Endometrial microvascular endothelial cells (primary cell): ENCODE data around the gene RNF32. TPM values are rescaled to one million over a fixed set of nuclear protein-coding genes. Genes with fewer than 3 reads are reported as not detected.

Experiments
- in situ Hi-C: cut with HindIII; loops from 2 replicates; pipeline ENCODE4 v1.10.0; 2017; ENCODE audit warnings: low sequenced_read_pairs, low pct_unique_long_range_greater_than_20kb; ENCODE audit errors: inconsistent ontology term
- total RNA-seq: library from RNA; depleted of rRNA; stranded (reverse); fragments of >200 nt; gene quantifications from one replicate; pipeline ENCODE4 v1.2.3, GENCODE V29; 2015; ENCODE audit errors: inconsistent ontology term

Gene RNF32
- total RNA-seq, 1 donor from 2014 or later = 1.9 TPM

DNA sequence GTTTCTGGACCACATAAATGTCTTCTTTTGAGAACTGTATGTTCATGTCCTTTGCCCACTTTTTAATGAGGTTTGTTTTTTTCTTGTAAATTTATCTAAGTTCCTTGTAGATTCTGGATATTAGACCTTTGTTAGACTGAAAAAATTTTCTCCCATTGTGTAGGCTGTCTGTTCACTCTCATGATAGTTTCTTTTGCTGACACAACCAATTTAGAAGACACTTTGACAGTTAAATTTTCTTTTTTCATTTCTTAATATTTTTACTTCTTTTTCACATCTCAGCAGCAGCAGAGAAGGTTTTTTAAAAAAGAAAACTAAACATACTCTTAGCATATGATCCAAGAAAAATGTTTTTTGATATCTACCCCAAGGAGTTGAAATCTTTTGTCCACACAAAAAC, 61.8 kb downstream of the RNF32 start:
- in situ Hi-C loops = no loop called here

DNA sequence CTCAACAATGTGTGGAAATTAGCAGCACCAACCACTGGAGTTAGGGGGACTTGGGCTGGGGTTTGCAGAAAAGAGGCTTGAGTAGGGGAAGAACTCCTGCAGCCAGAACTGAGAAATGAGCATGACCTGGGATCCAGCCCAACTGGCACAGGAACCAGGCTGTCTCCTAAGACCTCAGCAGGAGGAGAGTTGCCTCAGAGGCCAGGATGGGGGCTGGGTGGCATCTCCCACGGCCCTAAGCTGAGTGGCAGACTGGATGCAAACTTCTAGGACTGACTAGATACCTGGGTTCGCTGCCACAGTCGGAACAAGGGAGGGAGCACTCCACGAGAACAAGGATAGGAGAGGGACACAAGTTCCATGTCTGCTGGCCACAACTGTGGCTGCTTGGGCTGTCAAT, 62.6 kb downstream of the RNF32 start:
- in situ Hi-C loops = no loop called here

DNA sequence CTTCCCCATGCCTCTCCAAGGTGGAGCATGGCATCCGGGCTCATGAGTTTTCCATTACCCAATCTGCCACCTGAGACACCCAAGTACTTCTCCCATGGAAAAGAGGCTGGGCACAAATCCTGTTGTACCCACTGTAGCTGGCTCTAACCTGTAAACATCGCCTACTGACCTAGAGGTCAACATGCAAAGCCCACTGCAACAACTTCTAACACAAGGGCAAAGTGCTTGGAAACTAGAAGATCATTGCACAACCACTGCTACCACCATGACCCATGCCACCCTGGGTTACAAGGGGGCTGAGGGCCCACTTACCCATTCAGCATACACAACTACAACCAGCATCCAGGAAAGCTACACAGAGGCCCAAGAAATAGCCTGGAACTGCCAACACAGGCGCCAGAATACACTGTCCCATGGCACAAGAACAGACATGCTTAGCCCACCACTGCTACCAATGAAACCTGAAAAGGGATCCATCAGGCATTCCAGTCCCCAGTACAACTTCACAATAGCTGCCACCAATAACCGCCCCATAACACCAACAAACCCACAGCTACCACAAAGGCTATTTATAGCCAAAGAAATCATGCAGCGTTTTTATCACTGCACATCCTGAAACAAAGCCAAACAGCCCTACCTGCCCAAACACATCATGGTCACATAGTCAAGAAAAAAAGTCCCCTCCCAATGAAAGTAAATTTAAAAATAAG, 63.4 kb downstream of the RNF32 start:
- in situ Hi-C loops = no loop called here

GRCh38 chr7:156722043-156722826, 81.7 kb downstream of the RNF32 start:
- in situ Hi-C loops = no loop called here

- in situ Hi-C loops = no loop called here
Observed at GRCh38 chr7:156725073-156725472, 84.5 kb downstream of the RNF32 start.

- in situ Hi-C loops = no loop called here
Observed at GRCh38 chr7:156725936-156726335, 85.4 kb downstream of the RNF32 start.
